Subcutaneous preadipocyte (primary cell): ENCODE data around the gene GALR2. TPM values are rescaled to one million over a fixed set of nuclear protein-coding genes. Genes with fewer than 3 reads are reported as not detected.

Experiments
- small RNA-seq: library from RNA; depleted of rRNA; stranded (forward); fragments of <200 nt; gene quantifications from one replicate; pipeline ENCODE3, GENCODE V24; 2012
- total RNA-seq: library from RNA; depleted of rRNA; stranded (reverse); fragments of >200 nt; gene quantifications from 2 replicates; pipeline ENCODE4 v1.2.3, GENCODE V29; 2012

Gene GALR2, protein sequence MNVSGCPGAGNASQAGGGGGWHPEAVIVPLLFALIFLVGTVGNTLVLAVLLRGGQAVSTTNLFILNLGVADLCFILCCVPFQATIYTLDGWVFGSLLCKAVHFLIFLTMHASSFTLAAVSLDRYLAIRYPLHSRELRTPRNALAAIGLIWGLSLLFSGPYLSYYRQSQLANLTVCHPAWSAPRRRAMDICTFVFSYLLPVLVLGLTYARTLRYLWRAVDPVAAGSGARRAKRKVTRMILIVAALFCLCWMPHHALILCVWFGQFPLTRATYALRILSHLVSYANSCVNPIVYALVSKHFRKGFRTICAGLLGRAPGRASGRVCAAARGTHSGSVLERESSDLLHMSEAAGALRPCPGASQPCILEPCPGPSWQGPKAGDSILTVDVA
- 0.37 TPM in 1 of 2 replicates, not detected in the other for total RNA-seq

DNA sequence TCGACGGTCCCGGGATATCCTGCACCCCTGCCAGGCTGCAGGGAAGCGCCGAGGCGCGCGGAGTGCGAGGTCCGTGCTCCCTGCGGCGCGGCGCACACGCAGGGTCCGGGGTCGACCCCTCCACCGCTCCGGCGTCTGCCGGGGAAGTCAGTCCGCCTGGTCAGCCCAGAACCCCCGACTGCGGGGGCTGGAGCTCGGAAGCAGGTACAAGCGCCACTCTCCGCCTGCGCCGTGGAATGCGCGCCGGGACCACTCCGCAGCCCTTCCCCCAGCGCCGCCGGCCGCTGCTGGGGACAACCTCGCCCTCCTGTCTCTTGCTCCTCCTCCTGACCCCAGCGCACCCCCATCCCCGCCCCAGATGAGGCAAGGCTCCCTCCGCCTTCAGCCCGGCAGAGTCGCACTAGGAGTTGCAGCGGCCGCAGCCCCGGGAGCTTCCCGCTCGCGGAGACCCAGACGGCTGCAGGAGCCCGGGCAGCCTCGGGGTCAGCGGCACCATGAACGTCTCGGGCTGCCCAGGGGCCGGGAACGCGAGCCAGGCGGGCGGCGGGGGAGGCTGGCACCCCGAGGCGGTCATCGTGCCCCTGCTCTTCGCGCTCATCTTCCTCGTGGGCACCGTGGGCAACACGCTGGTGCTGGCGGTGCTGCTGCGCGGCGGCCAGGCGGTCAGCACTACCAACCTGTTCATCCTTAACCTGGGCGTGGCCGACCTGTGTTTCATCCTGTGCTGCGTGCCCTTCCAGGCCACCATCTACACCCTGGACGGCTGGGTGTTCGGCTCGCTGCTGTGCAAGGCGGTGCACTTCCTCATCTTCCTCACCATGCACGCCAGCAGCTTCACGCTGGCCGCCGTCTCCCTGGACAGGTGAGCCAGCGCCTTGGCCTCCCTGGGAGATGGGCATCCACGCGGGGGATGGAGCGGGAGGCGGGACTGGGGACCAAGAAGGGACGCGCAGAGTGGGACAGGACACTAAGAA lies at the start of gene GALR2:
Gene GALR2, plus strand, starts transcription at position 392 of the 974 bp plus-strand sequence. Its CDS starts 103 bp downstream, at position 495.

DNA sequence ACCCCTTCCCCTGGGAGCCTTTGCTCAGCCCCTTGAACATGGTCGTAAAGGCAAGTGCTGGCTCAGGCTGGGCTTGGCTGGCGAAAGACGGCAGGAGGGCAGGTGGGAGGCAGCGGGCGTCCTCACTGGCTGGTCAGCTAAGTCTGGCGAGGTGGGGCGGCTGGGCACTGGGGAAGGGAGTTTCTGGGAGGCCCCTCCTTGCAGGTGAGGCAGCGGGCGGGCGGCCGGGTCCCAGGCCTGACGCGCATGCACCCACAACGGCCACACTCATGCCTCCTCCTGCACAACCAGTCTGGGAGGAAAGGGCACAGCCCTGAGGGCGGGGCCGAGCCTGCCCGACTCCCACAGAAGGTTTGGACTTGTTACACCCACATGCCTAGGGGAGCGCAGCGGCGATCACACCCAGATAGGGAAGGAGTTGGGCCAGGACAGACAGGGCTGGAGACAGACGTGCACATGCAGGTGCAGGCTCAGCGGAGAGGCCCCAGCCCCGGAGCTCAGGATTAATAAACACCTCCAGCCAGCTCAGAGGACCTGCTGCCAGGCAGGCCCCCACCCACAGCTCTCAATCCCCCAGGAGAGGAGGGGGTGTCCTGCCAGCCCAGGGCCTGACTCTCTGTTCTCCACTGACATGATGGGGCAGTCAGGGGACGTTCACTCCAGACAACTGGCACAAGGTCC lies 47.3 kb upstream of the GALR2 start, which contains the start of gene EVPL:
Gene EVPL, minus strand, starts transcription at position 148 of the 681 bp plus-strand sequence. Its CDS starts 108 bp downstream, at position 40.

DNA sequence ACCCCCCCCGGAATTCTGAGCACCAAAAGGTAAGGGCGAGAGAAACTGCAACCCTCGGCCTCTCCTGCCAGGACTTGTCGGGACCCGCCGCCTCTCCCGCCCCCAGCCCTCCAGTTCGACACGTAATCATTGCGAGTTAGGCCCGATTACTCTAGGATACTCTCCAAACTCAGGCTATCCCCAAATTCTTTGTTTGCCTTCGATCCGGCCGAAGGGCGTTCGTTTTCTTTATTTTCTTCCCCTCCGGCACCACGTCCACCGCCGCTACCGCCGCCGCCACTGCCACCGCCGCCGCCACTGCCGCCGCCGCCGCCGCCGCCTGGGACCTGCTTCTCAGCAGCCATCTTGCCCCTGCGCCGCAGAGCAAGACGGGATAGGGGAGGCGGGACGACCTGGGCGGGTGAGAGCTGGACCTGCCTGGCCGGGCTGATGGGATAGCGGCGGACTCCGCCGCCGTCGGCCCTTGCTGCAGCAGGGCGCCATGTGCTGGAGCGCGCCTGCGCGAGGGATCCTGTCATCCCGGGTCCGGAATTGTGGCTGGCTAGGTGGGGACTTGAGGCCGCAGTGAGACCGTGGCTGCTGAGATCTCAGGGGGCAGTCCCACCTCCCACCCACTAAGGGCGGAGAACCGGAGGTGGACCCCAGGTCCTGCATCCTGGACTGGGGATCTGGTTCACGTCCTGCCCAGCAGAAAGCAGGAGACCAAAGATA lies 2.3 kb upstream of the GALR2 start, which contains the start of gene SRP68:
Gene SRP68, minus strand, starts transcription at position 370 of the 711 bp plus-strand sequence. Its CDS starts 26 bp downstream, at position 344.

DNA sequence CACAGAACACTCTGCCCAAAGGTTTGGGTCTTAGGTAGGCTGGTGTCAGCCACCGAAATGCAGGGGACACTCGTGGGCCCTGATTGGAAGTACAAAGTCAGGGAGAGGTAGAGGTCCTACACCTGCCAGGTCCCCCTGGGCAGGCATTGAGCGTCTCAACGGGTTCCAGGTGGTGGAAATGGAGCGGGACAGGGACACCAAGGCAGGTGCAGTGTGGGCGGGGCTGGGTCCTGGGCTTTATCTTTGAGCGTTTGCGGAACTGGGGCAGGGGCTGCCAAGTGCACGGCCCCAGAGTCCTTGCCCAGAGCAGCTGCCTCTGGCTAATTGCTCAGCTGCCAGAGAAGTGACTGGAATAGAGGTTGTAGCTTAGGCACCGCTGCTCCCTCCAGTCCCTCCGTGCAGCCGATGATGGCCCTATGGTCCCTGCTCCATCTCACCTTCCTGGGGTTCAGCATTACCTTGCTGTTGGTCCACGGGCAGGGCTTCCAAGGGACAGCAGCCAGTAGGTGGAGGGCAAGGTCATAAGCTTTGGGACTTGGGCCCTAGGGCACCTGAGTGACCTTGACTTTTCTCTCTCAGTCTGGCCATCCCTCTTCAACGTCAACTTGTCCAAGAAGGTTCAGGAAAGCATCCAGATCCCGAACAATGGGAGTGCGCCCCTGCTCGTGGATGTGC lies 4.4 kb downstream of the GALR2 start, which contains the start of gene ZACN:
Gene ZACN, plus strand, starts transcription at position 323 of the 675 bp plus-strand sequence. Its CDS starts 83 bp downstream, at position 406.

DNA sequence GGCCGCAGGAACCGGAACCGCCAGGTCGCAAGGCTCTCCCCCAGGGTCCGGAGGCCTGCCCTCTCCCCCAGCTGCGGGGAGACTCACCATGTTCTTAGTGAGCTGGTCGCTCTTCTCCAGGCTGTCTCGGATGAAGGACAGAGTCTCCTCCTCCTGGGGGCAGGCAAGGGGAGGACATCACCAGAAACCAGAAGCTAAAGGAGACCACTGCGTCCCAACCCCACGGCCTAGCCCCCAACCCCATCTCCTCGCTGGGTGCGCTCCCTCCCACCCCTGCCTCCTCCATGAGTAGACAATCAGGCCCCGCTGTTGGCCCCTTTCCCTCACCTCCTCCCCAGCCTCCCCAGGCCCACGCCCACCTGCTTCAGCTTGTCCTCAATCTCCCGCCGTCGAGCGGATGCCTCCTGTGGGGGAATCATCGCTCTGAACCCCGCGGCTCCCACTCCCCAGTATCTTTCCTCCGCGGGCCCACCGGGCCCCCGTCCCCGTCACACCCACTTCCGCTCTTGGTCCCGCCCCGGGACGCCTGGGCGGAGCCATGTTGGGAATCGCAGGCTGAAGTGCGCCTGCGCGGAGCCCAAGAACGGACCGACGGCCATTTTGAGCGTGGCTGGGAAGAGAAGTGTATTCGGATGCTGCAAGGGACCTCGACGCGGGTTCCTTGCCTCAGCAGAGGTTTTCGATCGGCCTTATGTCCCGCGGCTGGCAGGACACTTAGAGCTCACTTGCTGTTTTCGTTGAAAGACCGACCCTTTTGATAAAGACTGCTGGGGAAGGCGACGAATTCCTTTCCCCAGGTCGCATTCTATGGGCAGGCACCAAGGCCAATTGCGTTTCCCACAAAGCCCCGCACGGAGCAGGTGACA lies 28.9 kb downstream of the GALR2 start, which contains the start of gene EXOC7:
Gene EXOC7, minus strand, starts transcription at position 514 of the 866 bp plus-strand sequence. Its CDS starts 95 bp downstream, at position 419.

Small RNA genes lying within 50 kb of the gene (small RNA-seq; reads per million reads assigned to genes)
- not detected for gene MIR6868

Other genes starting within 250 kb of the GALR2 start
- 0.20 and 0.37 TPM in 2 replicates for gene UNC13D, start 230.4 kb upstream of the GALR2 start, total RNA-seq
- 19.5 and 24.2 TPM in 2 replicates for gene WBP2, start 219.4 kb upstream of the GALR2 start, total RNA-seq
- gene TRIM47, start 196.2 kb upstream of the GALR2 start, total RNA-seq, result 22.0 and 25.6 TPM in 2 replicates
- gene TRIM65, start 177.8 kb upstream of the GALR2 start, total RNA-seq, result 14.7 and 21.9 TPM in 2 replicates
- 52.8 and 52.9 TPM in 2 replicates for gene MRPL38, start 169.9 kb upstream of the GALR2 start, total RNA-seq
- gene FBF1, start 133.7 kb upstream of the GALR2 start, total RNA-seq, result 9.2 and 12.3 TPM in 2 replicates
- gene ACOX1, start 95.6 kb upstream of the GALR2 start, total RNA-seq, result 42.6 and 62.8 TPM in 2 replicates
- gene TEN1, start 95.5 kb upstream of the GALR2 start, total RNA-seq, result 12.1 and 15.8 TPM in 2 replicates
- 0.37 and 0.98 TPM in 2 replicates for gene CDK3, start 73.9 kb upstream of the GALR2 start, total RNA-seq
- not detected in 2 replicates for gene EVPL, start 47.5 kb upstream of the GALR2 start, total RNA-seq
- gene SRP68, start 2.3 kb upstream of the GALR2 start, total RNA-seq, result 23.1 and 28.5 TPM in 2 replicates
- gene ZACN, start 4.4 kb downstream of the GALR2 start, total RNA-seq, result not detected in 2 replicates
- 62.5 and 70.6 TPM in 2 replicates for gene EXOC7, start 29.0 kb downstream of the GALR2 start, total RNA-seq
- gene FOXJ1, start 66.5 kb downstream of the GALR2 start, total RNA-seq, result under 0.01 TPM in 1 of 2 replicates, not detected in the other
- 0.98 and 7.3 TPM in 2 replicates for gene RNF157, start 165.7 kb downstream of the GALR2 start, total RNA-seq
- gene UBALD2, start 190.6 kb downstream of the GALR2 start, total RNA-seq, result 6.6 and 7.2 TPM in 2 replicates
- gene QRICH2, start 233.5 kb downstream of the GALR2 start, total RNA-seq, result 1.1 and 2.2 TPM in 2 replicates